ENCODE data around the gene SSBP3. TPM values are rescaled to one million over a fixed set of nuclear protein-coding genes. Genes with fewer than 3 reads are reported as not detected.

Gene SSBP3
- total and polyA plus RNA-seq, 2 experiments from 2014 or later, result 47.4 to 68.6 TPM

DNA sequence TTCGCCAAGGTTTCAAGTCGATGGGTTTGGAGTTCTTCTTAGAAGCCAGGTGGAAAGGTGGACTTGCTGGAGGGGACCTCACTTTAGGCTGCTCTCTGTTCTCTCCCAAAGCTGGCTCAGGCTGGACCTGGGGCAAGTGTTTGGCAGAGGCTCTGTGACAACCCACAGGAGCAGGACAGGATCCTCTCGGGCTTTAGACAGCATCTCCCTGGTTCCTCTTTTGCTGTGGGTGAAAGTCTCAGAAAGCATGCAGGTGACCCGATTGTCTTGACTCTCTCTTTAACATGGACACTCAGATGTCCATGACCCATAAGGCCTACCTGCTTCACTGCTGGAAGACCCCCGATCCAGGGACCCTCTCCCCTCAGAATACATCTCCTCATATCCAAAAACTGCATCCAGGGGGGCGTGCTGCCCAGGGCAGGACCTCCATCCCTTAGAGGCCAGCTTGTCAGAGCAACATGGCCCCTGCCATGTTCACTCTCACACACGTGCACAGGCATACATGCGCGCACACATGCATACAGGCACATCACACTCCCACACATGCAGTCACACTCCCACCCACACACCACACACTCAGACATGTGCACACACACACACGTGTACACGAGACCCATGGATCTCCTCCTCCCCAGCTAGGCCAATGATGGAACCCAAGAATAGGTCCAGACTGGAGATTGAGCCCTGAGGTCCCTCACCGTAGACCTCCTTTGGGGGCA, 184.9 kb downstream of the SSBP3 start:
- H3K4me1 ChIP-seq (ENCODE audit: insufficient read depth), result no peaks in the 10 kb centered on the region; the same call in 1 of the 2 replicates
- H3K79me2 ChIP-seq (replicated peaks; ENCODE audit: insufficient read depth), result no peaks in the 10 kb centered on the region
- no peaks in the 10 kb centered on the region for H3K27me3 ChIP-seq (ENCODE audit: insufficient read depth)
- H3K9me2 ChIP-seq (ENCODE audit: insufficient read depth), result no peaks in the 10 kb centered on the region
- peaks cover 42% of the 10 kb centered on the region for H3K4me1 Mint-ChIP-seq
- H3F3A ChIP-seq (replicated peaks; ENCODE audit: low read depth), result no peaks in the 10 kb centered on the region
- DNase-seq (ENCODE audit: low spot score), result no peak
- TF ChIP-seq ZNF331 (CRISPR knock-in tag; IDR thresholded peaks at IDR 0.05; ENCODE audit: low read depth) (no peak), POLR2AphosphoS5 (IDR thresholded peaks at IDR 0.05; ENCODE audit: low read depth) (no peak), EZH2phosphoT487 (IDR thresholded peaks at IDR 0.05; ENCODE audit: unreplicated experiment) (no peak), NANOG (IDR thresholded peaks at IDR 0.05; ENCODE audit: borderline replicate concordance) (no peak), EZH2 (IDR thresholded peaks at IDR 0.05; ENCODE audit: low read depth, unreplicated experiment) (no peak), JUNB (IDR thresholded peaks at IDR 0.05; ENCODE audit: unreplicated experiment) (no peak), CREB1 (CRISPR knock-in tag; IDR thresholded peaks at IDR 0.05; ENCODE audit: low read depth) (no peak)
- TF ChIP-seq, protein P1, sequence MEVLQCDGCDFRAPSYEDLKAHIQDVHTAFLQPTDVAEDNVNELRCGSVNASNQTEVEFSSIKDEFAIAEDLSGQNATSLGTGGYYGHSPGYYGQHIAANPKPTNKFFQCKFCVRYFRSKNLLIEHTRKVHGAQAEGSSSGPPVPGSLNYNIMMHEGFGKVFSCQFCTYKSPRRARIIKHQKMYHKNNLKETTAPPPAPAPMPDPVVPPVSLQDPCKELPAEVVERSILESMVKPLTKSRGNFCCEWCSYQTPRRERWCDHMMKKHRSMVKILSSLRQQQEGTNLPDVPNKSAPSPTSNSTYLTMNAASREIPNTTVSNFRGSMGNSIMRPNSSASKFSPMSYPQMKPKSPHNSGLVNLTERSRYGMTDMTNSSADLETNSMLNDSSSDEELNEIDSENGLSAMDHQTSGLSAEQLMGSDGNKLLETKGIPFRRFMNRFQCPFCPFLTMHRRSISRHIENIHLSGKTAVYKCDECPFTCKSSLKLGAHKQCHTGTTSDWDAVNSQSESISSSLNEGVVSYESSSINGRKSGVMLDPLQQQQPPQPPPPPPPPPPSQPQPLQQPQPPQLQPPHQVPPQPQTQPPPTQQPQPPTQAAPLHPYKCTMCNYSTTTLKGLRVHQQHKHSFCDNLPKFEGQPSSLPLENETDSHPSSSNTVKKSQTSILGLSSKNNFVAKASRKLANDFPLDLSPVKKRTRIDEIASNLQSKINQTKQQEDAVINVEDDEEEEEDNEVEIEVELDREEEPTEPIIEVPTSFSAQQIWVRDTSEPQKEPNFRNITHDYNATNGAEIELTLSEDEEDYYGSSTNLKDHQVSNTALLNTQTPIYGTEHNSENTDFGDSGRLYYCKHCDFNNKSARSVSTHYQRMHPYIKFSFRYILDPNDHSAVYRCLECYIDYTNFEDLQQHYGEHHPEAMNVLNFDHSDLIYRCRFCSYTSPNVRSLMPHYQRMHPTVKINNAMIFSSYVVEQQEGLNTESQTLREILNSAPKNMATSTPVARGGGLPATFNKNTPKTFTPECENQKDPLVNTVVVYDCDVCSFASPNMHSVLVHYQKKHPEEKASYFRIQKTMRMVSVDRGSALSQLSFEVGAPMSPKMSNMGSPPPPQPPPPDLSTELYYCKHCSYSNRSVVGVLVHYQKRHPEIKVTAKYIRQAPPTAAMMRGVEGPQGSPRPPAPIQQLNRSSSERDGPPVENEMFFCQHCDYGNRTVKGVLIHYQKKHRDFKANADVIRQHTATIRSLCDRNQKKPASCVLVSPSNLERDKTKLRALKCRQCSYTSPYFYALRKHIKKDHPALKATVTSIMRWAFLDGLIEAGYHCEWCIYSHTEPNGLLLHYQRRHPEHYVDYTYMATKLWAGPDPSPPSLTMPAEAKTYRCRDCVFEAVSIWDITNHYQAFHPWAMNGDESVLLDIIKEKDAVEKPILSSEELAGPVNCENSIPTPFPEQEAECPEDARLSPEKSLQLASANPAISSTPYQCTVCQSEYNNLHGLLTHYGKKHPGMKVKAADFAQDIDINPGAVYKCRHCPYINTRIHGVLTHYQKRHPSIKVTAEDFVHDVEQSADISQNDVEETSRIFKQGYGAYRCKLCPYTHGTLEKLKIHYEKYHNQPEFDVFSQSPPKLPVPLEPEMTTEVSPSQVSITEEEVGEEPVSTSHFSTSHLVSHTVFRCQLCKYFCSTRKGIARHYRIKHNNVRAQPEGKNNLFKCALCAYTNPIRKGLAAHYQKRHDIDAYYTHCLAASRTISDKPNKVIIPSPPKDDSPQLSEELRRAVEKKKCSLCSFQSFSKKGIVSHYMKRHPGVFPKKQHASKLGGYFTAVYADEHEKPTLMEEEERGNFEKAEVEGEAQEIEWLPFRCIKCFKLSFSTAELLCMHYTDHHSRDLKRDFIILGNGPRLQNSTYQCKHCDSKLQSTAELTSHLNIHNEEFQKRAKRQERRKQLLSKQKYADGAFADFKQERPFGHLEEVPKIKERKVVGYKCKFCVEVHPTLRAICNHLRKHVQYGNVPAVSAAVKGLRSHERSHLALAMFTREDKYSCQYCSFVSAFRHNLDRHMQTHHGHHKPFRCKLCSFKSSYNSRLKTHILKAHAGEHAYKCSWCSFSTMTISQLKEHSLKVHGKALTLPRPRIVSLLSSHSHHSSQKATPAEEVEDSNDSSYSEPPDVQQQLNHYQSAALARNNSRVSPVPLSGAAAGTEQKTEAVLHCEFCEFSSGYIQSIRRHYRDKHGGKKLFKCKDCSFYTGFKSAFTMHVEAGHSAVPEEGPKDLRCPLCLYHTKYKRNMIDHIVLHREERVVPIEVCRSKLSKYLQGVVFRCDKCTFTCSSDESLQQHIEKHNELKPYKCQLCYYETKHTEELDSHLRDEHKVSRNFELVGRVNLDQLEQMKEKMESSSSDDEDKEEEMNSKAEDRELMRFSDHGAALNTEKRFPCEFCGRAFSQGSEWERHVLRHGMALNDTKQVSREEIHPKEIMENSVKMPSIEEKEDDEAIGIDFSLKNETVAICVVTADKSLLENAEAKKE (CRISPR knock-in tag; IDR thresholded peaks at IDR 0.05), result no peak
- TF ChIP-seq, protein P2, sequence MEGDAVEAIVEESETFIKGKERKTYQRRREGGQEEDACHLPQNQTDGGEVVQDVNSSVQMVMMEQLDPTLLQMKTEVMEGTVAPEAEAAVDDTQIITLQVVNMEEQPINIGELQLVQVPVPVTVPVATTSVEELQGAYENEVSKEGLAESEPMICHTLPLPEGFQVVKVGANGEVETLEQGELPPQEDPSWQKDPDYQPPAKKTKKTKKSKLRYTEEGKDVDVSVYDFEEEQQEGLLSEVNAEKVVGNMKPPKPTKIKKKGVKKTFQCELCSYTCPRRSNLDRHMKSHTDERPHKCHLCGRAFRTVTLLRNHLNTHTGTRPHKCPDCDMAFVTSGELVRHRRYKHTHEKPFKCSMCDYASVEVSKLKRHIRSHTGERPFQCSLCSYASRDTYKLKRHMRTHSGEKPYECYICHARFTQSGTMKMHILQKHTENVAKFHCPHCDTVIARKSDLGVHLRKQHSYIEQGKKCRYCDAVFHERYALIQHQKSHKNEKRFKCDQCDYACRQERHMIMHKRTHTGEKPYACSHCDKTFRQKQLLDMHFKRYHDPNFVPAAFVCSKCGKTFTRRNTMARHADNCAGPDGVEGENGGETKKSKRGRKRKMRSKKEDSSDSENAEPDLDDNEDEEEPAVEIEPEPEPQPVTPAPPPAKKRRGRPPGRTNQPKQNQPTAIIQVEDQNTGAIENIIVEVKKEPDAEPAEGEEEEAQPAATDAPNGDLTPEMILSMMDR (conservative IDR thresholded peaks at IDR 0.05; ENCODE audit: low read depth in 2 of 2), result no peak
- peaks cover 19% of the 10 kb centered on the region for H4K20me1 ChIP-seq (replicated peaks; ENCODE audit: insufficient read depth)
- H3K36me3 ChIP-seq (ENCODE audit: insufficient read depth), result 0 out of 2 replicates have a peak, but pooled peaks cover 8% of the 10 kb centered on the region
- no peak overlapping the region for H3K27ac ChIP-seq (ENCODE audit: low read depth)
- no peak overlapping the region for H3K4me3 ChIP-seq
- peaks cover 24% of the 10 kb centered on the region for H3K27me3 Mint-ChIP-seq (ENCODE audit: insufficient read depth, low read depth, poor library complexity)
- no peak overlapping the region for H3K4me2 ChIP-seq
- H2AFZ ChIP-seq, result no peak overlapping the region
- no peaks in the 10 kb centered on the region for H3K9me3 Mint-ChIP-seq
- no peak for ATAC-seq
- H3K27ac Mint-ChIP-seq, result no peak overlapping the region
- peaks cover 32% of the 10 kb centered on the region for H3K36me3 Mint-ChIP-seq (ENCODE audit: low read depth)
- H3K4me3 Mint-ChIP-seq, result no peak overlapping the region
